Prostate gland (tissue), 2 donors: ENCODE measurements around the gene PTPRG.

Experiments used
- POLR2AphosphoS5 ChIP-seq: sonication (generic); formaldehyde crosslinking; IDR thresholded peaks from one replicate; pipeline ENCODE4 v1.6.1; 2017; ENCODE audit warnings: antibody characterized with exemption
- TF ChIP-seq, protein P1 (sequence below), 4 experiments: fragments of 200-600 bp in 2 of 4; fragments of 450-650 bp in 2 of 4; sonication (generic) in 2 of 4; IDR thresholded peaks; 1 replicate in 3 of 4; 2 replicates in 1 of 4; pipeline ENCODE4 v1.5.1; 2016 to 2019; ENCODE audit warnings: antibody characterized with exemption in 4 of 4, mild to moderate bottlenecking in 2 of 4, moderate library complexity in 2 of 4

DNA sequence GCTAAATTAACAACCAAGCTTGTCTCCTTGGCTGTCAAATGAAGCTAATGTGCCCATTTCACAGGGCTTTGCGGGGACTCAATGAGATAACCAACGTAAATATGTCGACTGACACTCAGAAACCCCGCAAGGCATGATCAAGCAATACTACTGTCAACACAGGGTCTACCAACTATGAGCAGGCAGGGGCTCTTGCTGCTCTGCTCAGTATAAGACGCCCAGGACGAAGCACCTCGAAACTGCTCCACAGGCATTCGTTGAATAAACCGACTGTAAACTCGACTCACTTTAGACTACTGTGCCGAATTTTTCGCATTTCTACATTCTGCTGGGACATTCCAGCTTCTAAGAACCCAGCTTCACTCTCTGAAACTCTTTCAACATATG is 757.0 kb downstream of the PTPRG start:
- TF ChIP-seq POLR2AphosphoS5: no peak
- TF ChIP-seq, protein P1, sequence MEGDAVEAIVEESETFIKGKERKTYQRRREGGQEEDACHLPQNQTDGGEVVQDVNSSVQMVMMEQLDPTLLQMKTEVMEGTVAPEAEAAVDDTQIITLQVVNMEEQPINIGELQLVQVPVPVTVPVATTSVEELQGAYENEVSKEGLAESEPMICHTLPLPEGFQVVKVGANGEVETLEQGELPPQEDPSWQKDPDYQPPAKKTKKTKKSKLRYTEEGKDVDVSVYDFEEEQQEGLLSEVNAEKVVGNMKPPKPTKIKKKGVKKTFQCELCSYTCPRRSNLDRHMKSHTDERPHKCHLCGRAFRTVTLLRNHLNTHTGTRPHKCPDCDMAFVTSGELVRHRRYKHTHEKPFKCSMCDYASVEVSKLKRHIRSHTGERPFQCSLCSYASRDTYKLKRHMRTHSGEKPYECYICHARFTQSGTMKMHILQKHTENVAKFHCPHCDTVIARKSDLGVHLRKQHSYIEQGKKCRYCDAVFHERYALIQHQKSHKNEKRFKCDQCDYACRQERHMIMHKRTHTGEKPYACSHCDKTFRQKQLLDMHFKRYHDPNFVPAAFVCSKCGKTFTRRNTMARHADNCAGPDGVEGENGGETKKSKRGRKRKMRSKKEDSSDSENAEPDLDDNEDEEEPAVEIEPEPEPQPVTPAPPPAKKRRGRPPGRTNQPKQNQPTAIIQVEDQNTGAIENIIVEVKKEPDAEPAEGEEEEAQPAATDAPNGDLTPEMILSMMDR (IDR thresholded peaks at IDR 0.05): no peak
